ENCODE data around the gene MYO1H.
"Not testable (repeated sequence)": the region's sequence is repeated elsewhere in the genome, so short reads cannot be mapped to it uniquely, and the experiment has no call there.

The MYO1H gene

GRCh38 chr12:109469517-109469916 is 121.8 kb downstream of the MYO1H start:
- Histone ChIP-seq H2AFZ (ENCODE audit: low read depth, low read length) (no peak overlapping the region), H3K79me2 (ENCODE audit: low read length) (peaks cover 55% of the 10 kb centered on the region), H3K4me3 (ENCODE audit: low read length) (no peak overlapping the region), H3K4me1 (ENCODE audit: low read length) (no peaks in the 10 kb centered on the region), H3K4me2 (ENCODE audit: low read length) (no peak overlapping the region), H3K36me3 (replicated peaks; ENCODE audit: low read depth, low read length) (peaks cover 10% of the 10 kb centered on the region), H3K27ac (ENCODE audit: low read length) (no peak overlapping the region), H4K20me1 (ENCODE audit: insufficient read depth, low read length) (peaks cover 17% of the 10 kb centered on the region), H3K9me3 (ENCODE audit: insufficient read depth, low read length) (no peaks in the 10 kb centered on the region), H3K27me3 (ENCODE audit: low read depth, low read length) (no peaks in the 10 kb centered on the region), H3K9ac (ENCODE audit: low read length) (no peak overlapping the region)
- TF ChIP-seq EZH2phosphoT487 (IDR thresholded peaks at IDR 0.05; ENCODE audit: low read depth) (no peak), CTCF (IDR thresholded peaks at IDR 0.05; ENCODE audit: low read depth, low read length) (no peak)

GRCh38 chr12:109473006-109473405 is 125.3 kb downstream of the MYO1H start:
- TF ChIP-seq CTCF (IDR thresholded peaks at IDR 0.05; ENCODE audit: low read depth, low read length) (no peak), EZH2phosphoT487 (IDR thresholded peaks at IDR 0.05; ENCODE audit: low read depth) (no peak)
- H3K79me2 ChIP-seq (ENCODE audit: low read length) = peaks cover 79% of the 10 kb centered on the region
- H4K20me1 ChIP-seq (ENCODE audit: insufficient read depth, low read length) = no peaks in the 10 kb centered on the region; the same call in 1 of the 2 replicates
- H3K4me2 ChIP-seq (ENCODE audit: low read length) = no peak overlapping the region
- no peak overlapping the region for H3K4me3 ChIP-seq (ENCODE audit: low read length)
- peaks cover 4% of the 10 kb centered on the region for H3K36me3 ChIP-seq (replicated peaks; ENCODE audit: low read depth, low read length)
- no peaks in the 10 kb centered on the region for H3K9me3 ChIP-seq (ENCODE audit: insufficient read depth, low read length)
- H2AFZ ChIP-seq (ENCODE audit: low read depth, low read length) = no peak overlapping the region
- H3K27me3 ChIP-seq (ENCODE audit: low read depth, low read length) = no peaks in the 10 kb centered on the region
- H3K4me1 ChIP-seq (ENCODE audit: low read length) = peaks cover 10% of the 10 kb centered on the region
- H3K9ac ChIP-seq (ENCODE audit: low read length) = no peak overlapping the region
- no peak overlapping the region for H3K27ac ChIP-seq (ENCODE audit: low read length)

- not testable (repeated sequence) for H2AFZ ChIP-seq (ENCODE audit: low read depth, low read length); H3K27ac ChIP-seq (ENCODE audit: low read length); H3K4me2 ChIP-seq (ENCODE audit: low read length); H3K9me3 ChIP-seq (ENCODE audit: insufficient read depth, low read length); H3K27me3 ChIP-seq (ENCODE audit: low read depth, low read length); H3K4me3 ChIP-seq (ENCODE audit: low read length); H3K9ac ChIP-seq (ENCODE audit: low read length); H4K20me1 ChIP-seq (ENCODE audit: insufficient read depth, low read length); H3K36me3 ChIP-seq (replicated peaks; ENCODE audit: low read depth, low read length)
- Histone ChIP-seq H3K4me1 (ENCODE audit: low read length) (peaks cover 15% of the 10 kb centered on the region), H3K79me2 (ENCODE audit: low read length) (peaks cover 86% of the 10 kb centered on the region)
Measured at GRCh38 chr12:109473526-109474270, 126.0 kb downstream of the MYO1H start.

GRCh38 chr12:109475121-109475520 is 127.4 kb downstream of the MYO1H start:
- Histone ChIP-seq H3K4me3 (ENCODE audit: low read length) (no peak overlapping the region), H3K9ac (ENCODE audit: low read length) (no peak overlapping the region), H3K27ac (ENCODE audit: low read length) (no peak overlapping the region), H3K36me3 (replicated peaks; ENCODE audit: low read depth, low read length) (no peaks in the 10 kb centered on the region), H2AFZ (ENCODE audit: low read depth, low read length) (no peak overlapping the region), H4K20me1 (ENCODE audit: insufficient read depth, low read length) (no peaks in the 10 kb centered on the region; the same call in 1 of the 2 replicates), H3K79me2 (ENCODE audit: low read length) (peaks cover 83% of the 10 kb centered on the region), H3K9me3 (ENCODE audit: insufficient read depth, low read length) (no peaks in the 10 kb centered on the region), H3K4me2 (ENCODE audit: low read length) (no peak overlapping the region), H3K27me3 (ENCODE audit: low read depth, low read length) (no peaks in the 10 kb centered on the region), H3K4me1 (ENCODE audit: low read length) (peaks cover 18% of the 10 kb centered on the region)
- TF ChIP-seq EZH2phosphoT487 (IDR thresholded peaks at IDR 0.05; ENCODE audit: low read depth) (no peak), CTCF (IDR thresholded peaks at IDR 0.05; ENCODE audit: low read depth, low read length) (no peak)

Measured in OCI-LY3 (cell line).